Dermis blood vessel endothelial cell (primary cell): ENCODE measurements around the gene NXNL2. TPM values are rescaled to one million over a fixed set of nuclear protein-coding genes. Genes with fewer than 3 reads are reported as not detected.

Experiments used
- DNase-seq: peaks from one replicate; pipeline ENCODE4 v3.0.0; 2010
- total RNA-seq: library from RNA; depleted of rRNA; stranded (reverse); fragments of >200 nt; gene quantifications from 2 replicates; pipeline ENCODE4 v1.2.3, GENCODE V29; 2014

The NXNL2 gene
- total RNA-seq, 1 donor from 2014 or later, result not detected

GRCh38 chr9:88533951-88534455 is 975 bp upstream of the NXNL2 start:
- peak; percentile 17 for DNase-seq

DNA sequence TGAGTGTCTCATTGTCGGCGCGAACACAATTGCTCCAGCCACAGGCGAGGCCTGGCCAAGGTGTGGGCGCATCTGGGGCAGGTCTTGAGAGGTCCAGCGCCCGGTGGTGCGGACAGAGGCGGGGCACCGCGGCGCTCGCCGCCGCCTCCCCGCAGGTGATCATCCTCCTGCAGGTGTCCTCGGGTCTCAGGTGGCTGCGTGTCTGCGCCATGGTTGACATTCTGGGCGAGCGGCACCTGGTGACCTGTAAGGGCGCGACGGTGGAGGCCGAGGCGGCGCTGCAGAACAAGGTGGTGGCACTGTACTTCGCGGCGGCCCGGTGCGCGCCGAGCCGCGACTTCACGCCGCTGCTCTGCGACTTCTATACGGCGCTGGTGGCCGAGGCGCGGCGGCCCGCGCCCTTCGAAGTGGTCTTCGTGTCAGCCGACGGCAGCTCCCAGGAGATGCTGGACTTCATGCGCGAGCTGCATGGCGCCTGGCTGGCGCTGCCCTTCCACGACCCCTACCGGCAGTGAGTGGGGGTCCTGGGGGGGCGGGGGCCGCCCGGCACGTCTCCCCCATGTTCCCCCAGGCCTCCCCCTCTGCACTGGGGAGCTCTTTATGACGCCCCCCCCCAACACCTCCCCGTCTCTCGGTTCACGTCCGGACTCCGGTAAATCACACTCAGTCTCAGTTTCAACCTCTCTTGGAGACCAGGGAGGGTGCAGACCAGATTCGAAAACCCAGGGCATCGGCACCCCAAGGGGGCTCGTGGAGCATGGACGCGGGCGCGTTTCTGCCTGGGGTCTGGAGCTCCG is 446 bp downstream of the NXNL2 start:
- no peak for DNase-seq

- no peak for DNase-seq
Observed at GRCh38 chr9:88536023-88536324, 996 bp downstream of the NXNL2 start.

DNA sequence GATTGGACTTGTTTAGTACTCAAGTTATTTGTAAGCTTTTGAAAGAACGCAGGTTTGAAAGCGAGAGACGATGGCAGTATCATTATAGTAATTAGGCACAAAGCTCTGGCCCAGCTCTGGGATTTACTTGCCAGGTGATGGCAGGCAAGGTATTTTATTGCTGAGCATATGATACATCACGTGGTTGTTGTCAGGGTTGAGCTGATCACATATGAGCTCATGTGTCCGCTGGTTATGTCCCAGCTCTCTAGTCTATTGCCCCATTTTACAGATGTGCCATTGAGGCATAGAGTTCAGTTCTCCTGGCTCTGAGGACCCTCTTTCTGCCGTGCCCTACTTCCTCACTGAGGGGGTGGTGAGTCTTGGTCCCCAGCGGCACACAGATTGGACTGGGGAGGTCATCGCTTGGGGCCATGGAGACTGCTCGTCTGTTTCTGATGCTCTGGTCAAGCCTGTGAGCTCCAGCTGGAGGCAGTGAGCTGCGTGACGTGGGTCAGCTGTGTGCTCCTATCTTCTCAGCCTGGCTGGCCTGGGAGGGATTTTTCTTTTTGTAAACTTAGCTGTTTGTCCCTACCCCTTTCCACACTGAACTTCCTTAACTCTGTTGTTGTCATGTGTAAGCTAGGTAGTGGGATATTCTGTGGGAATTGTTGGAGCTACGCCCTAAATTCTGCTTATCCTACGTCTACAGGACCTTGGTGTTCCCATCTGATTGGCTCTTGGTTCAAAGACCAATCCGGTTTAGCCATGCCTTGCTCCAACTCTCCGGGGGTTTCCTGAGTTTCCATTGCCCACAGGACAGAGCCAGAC is 2.2 kb downstream of the NXNL2 start:
- DNase-seq, result no peak

- DNase-seq, result peak; percentile 33
Observed at GRCh38 chr9:88537761-88538091, 2.7 kb downstream of the NXNL2 start.

DNA sequence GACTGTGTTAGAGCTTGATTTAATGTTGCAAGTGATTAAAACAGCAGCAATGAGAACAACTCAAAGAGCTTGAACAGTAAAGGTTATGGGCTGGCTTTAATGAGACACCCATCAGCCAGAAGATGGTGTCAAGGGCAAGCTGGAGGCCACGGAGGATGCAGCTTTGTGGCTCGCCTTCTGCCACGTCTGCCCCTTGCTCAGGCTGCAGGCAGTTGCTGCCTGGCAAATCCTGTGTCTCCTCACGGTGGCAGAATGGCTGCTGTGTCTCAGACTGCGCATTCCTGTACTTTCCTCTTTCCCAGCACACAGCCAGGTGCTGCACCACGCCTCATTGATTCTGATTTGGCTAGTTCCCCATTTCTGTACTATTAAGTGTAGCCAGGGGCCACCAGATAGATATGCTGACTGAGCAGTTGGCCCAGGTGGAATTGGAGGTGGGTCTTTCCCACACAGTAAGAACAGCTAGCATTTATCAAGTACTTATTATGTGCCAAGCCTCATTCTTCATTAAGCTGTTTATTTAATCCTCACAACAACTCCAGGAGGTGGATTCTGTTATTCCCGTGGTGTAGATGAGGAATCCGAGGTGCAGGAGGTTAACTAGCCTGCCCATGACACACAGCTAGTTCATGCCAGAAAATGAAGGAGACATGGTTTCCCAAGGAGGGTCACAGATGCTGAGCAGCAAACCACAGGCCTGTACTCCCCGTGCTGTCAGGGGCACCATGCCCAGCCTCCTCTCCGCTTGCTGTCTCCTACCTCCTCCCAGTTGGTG is 3.5 kb downstream of the NXNL2 start:
- DNase-seq, result no peak

DNA sequence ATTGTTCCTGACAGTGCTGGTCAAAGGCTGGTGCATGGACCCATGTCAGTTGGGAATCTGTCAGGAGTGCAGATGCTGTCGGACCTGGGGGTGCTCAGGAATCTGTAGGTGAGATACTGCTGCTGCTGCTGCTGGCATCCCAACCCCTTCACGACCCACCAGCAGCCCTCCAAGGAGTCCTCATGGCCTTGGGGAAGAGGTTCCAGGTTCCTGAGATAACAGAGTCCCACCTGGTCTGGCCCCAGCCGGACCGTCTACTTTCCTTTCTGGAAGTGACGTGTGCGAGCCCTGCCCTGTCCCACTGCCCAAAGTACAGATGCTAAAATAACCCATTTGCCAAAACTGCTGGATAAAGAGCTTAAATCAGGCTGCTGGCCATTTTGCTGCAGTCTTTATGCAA is 4.3 kb downstream of the NXNL2 start:
- no peak for DNase-seq

- DNase-seq, result no peak
Observed at GRCh38 chr9:88540251-88540763, 5.3 kb downstream of the NXNL2 start.

GRCh38 chr9:88544245-88544644 is 9.3 kb downstream of the NXNL2 start:
- DNase-seq, result peak; percentile 70

DNA sequence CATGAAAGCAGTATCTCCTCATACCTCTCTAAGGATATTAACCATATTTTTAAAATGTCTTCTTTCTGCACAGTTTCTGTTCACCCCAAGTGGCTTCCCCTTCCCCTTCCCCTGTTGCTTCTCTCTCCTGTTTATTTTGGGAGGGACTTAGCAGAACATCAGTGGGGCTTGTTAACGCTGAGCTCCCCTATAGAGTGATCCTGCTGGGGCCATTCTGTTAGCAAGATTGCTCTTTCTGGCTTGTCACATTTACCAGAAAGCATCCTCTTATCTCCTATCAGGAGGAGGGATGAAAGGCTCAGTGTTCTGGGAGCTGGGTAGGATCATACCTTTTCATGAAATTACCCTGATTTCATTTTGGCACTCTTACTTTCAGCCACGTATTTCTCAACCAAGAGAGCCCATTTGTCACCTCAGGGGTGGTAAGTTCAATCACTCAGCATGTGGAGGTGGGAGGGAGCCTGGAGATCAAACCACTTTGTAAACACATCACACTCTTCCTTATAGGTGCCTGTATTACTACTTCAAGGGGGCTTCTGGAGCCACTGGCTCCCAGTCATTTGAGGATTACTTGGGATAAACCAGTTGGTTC is 16.7 kb downstream of the NXNL2 start:
- no peak for DNase-seq

DNA sequence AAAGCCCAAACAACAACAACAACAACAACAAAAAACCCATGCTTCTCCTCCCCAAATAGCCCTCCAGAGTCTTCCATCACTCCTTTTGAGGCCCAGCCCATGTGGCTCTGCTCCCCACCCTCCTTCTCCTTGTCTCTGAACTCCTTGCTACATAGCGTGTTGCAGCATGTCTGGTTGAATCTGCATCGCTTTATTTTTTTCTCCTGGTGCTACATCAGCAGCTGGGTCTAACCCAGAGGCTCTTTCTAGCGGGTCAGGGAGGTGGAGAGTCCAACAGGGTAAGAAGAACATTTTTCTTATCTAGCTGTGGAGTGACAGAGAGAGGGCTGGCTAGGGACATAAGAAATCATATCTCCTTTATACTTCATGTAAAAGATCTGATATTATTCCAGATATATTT is 18.4 kb downstream of the NXNL2 start:
- no peak for DNase-seq

GRCh38 chr9:88555268-88555980 is 20.4 kb downstream of the NXNL2 start:
- DNase-seq, result no peak

- DNase-seq, result peak; percentile 27
Observed at GRCh38 chr9:88559661-88560060, 24.7 kb downstream of the NXNL2 start.

DNA sequence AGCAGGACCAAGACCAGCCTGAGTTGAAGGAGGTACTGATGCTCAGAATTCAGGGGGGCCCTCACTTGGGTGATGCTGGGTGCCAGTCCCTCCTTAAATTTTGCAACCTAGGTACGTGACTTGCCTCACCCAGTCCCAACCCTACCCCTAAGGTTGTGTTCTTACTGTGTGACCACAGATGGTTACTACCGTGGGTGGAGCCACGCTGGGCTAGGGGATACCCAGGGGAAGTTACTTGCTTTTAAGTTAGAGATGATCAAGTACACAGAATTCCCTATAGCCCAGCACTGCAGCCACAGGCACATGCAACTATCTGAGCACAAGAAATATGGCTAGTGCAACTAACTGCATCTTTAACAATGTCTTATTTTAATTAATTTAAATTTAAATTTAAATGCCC is 32.9 kb downstream of the NXNL2 start:
- DNase-seq, result no peak

DNA sequence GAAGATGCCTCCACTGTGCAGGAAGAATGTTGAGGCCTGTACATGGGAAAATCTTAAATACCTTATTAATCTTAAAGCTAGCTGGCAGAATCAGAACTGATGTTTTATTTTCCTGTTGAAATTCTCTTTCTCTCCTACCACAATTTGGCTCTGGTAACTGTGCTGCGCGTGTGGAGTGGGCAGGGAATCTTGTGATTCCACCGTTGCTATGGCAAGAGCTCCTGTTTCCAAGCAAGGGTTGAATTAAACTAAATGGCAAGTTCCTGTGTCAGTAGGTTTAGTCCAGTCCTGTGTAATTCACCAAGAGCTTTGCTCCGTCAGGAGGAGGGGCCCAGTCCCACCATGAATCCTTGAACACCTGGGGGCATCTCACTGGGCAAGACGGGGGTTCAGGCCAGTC is 36.4 kb downstream of the NXNL2 start:
- no peak for DNase-seq

- no peak for DNase-seq
Observed at GRCh38 chr9:88572684-88573083, 37.7 kb downstream of the NXNL2 start.

DNA sequence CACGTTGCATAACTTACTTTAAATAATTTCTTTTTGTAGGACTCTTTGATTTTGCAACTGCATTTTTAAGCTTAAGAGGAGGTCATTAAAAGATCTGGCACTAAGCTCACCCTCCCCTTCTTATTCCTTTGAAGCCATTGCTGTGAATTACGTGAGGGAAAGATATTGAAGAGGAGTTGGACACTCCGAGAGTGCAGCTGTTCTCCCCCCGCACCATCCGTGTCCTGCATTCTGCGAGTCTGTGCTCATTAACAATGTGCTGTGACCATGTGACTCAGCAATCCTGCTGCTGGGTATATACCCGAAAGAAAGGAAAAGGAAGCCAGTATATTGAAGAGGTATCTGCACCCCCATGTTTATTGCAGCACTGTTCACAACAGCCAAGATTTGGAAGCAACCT is 40.0 kb downstream of the NXNL2 start:
- DNase-seq, result peak; percentile 23

- no peak for DNase-seq
Observed at GRCh38 chr9:88577256-88578120, 42.5 kb downstream of the NXNL2 start.

GRCh38 chr9:88578121-88579049 is 43.4 kb downstream of the NXNL2 start:
- peak; percentile 84 for DNase-seq
